NCI-H526 (cell line): ENCODE data around the gene CX3CL1.
A peak's percentile ranks its signal among the peaks of the same experiment; 100 is the strongest.
"Not testable (repeated sequence)": the region's sequence is repeated elsewhere in the genome, so short reads cannot be mapped to it uniquely, and the experiment has no call there.

Experiments
- DNase-seq, 2 experiments: peaks; one replicate each; lab custom pipeline; 2025; lab: John Stamatoyannopoulos, UW

CX3CL1 gene

GRCh38 chr16:57357330-57358085 is 14.8 kb upstream of the CX3CL1 start:
- DNase-seq, result no peak

- DNase-seq, result no peak
Measured at GRCh38 chr16:57358086-57358420, 14.2 kb upstream of the CX3CL1 start.

- DNase-seq, result no peak
Measured at GRCh38 chr16:57358527-57359095, 13.7 kb upstream of the CX3CL1 start, which contains the start of gene CCL22. TSS of gene CCL22 (plus strand) at chr16:57358783. CDS start at chr16:57358817, 34 bp downstream.

DNA sequence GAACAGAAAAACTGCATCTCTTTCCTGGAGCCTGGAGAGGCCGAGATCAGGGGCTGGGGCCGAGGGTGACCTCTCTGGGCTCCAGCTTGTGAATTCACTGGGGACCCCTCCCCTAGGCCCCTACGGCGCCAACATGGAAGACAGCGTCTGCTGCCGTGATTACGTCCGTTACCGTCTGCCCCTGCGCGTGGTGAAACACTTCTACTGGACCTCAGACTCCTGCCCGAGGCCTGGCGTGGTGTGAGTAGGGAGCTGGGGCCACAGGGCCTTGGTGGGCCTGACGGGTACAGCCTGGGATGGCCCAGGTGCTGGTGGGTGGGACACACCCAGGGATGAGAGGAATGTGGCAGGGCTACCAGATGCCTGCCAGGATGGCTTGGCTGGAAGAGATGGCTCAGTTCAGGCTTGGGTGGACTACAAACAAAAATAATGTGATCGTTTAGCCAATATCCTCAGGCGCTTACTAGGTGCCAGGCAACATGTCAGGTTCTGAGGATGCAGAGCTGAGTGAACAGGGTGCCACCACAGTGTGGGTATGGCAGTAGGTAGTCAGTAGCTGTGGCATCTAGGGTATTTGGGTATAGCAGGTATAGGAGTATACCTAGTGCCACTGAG is 11.9 kb upstream of the CX3CL1 start:
- DNase-seq, result no peak

- no peak for DNase-seq
Measured at GRCh38 chr16:57361404-57361803, 10.9 kb upstream of the CX3CL1 start.

DNA sequence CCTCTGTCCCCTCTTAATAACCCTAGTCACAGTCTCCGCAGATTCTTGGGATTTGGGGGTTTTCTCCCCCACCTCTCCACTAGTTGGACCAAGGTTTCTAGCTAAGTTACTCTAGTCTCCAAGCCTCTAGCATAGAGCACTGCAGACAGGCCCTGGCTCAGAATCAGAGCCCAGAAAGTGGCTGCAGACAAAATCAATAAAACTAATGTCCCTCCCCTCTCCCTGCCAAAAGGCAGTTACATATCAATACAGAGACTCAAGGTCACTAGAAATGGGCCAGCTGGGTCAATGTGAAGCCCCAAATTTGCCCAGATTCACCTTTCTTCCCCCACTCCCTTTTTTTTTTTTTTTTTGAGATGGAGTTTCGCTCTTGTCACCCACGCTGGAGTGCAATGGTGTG is 8.1 kb upstream of the CX3CL1 start:
- no peak for DNase-seq

DNA sequence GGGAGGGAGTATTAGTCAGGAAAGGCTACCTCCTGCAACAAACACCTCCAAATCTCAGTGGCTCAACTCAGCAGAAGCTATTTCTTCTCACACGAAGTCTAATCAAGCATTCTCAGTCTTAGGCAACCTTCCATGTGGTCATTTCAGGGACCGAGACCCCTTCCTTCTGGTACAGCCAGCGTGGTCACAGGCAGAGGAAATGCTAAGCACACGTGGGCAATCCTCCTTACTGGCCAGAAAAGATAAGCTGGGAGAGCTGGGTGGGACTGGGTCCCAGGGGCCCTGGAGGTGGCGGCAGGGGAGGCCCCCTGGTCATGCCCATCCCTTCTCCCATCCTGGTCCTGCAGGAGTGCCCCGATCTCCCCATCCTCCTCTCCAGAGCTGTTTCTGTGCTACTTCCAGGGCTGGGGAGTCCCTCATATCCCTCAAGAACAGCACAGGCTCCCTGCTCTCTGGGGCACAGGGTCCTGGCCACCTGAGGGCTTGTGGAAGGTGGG is 5.7 kb upstream of the CX3CL1 start:
- no peak for DNase-seq

DNA sequence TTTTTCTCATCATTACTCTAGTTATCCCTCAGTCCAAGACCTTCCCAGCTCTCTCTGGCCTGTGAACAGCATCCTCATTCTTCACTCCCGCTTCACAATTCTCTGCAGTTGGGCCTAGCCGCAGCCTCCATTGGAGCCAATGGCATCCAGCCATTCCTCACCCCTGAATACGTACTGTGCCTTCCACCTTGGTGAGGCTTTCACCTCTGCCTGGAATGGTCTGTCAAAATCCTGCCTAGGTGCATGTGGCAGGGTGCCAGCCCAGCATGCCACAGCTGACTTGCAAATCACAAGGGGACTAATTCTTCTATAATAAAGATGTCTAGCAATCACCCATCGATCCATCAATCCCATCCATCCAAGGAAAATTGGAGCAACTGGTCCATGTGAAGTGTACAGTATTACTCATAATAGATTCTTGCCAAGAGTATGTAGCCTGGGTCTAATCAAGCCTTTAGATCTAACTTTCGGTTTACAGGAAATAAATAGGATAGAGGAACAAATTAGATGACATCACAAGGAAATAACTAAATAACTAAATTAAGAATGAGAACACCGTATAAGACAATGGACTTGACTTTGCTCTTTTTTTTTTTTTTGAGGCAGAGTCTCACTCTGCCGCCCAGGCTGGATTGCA is 5.1 kb upstream of the CX3CL1 start:
- DNase-seq, result no peak

DNA sequence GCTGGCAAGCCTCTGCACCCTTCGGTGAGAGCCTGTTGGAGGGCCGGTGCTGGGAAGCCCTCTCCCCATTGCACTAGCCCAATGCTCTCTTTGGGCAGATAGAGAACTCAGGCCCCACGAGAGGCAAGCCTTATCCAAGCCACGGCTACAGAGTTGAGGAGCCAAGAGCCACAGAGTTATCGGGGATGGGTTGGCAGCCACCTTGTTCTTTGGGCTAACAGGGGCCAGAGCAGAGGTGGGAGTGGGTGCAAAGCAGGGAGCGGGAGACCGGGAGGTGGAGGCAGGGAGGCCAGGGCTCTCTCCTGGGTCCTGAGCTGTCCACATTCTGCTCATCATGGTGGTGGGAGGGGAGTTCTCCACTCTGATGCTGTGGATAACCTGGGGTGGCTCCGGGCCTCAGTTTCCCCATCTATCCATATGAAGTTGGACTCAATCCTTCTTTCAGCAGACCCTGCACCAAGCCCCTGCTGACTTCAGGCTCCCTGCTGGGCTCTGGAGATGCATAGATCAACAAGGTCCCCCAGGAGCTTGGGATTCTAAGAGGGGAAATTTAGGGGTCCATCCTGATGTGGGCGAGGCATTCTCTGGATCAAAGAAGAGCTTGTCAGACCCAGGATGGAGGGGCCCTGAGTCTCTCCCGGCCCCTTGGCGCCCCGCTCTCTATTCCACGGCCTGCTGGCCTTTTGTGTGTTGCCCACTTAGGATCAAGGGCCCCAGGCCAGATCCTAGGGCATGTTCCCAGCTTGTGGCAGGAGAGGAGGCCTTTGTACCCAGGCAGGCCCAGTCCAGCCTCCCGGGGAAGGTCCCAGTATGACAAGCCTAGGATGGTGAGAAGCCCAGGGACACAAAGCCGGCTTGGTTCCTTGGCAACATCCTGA is 557 bp upstream of the CX3CL1 start:
- DNase-seq, result no peak

DNA sequence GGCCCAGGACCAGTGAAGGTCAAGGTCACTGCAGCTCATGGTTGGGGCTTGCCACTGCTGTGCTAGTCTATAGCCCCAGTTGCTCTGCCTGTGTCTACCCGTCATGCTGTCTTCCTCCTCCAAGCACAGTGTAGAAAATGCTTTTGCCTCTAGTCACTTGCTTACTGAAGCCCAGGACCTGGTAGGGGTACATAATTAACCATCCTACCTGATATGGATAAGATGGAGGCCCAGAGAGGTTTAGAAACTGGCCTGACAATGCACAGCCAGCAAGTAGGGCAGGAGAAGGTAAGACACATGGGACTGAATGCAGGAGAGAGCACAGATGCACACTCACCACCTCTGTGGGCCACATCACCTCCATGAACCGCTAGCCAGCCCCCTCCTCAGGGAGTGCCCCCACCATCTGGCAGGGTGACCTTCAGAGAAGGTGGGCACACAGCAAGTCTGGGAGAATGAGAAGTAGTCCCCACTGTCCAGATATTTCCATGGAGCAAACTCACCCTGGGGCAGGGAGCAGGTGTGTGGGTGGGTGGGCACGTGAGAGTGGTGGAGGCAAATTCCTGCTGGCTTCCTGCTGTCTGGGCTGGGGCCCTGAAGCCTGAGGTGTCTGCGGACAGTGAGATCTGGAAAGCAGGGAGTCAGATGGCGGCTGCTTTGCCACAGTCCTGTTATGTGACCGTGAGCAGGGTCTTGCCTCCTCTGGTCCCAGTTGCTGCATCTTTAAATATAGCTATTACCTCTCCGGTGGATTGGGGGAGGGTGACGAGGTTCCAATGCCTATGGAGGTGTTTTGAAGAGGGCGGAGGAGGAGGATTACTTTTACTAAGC is 1.0 kb downstream of the CX3CL1 start:
- DNase-seq, result peak; percentile 30 to 57

DNA sequence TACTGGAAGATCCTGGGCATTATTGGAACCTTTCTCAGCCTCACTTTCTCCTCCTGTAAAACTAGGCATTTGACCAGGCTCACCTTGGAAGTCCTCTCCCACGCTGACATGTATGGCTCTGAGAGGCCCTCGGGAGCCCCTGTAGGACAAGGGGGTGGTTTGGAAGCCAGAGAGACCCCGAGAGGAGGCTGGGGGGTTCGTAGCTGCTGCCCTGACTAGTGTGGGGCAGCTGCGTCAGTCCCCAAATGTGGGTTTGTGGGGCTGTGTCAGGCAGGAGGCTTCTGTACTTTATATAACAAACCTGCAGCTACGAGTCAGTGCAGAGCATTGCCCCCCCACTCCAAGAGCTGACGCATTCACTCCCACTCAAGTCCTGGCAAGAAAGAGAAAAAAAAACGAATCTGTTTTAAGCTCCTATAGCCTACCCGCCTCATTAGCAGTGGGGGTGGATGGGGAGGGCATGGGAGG is 1.8 kb downstream of the CX3CL1 start:
- DNase-seq, result no peak

- DNase-seq, result not testable (repeated sequence)
Measured at GRCh38 chr16:57374925-57375465, 2.7 kb downstream of the CX3CL1 start.

- DNase-seq, result no peak
Measured at GRCh38 chr16:57376313-57376818, 4.1 kb downstream of the CX3CL1 start.

DNA sequence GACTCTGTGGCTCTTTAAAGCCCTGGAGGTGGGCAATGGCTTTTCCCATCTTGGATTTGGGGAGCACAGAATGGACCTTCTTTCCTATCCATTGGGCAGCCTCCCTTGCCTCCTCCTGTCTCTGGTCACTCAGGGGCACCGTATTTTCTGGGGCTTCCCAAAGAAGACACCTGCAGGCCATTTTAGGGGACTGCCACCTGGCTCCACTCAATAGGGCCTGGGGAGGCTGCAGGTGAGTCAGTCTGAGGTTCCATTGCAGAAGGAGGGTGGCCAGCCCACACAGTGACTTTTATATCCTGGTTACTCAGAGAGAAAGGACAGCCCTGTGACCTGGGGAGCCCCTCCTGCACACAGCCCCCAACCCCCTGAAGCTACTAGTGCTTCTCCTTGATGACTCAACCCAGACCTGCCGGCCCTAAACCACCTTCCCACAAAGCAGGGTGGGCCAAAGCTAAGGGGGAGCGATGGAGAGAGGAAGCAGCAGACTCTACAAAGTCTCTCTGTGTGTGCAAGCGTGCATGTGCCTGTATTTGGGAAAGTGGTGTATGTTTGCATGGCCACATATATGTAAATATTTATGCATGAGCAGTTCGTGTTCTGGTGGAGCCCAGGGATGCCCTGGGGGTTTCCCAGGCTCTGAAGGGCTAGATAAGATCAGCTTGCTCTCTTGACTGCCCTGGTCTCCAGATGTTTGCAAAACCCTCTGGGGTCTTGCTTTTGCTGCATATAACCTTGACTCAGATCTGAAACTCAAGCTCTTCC is 5.0 kb downstream of the CX3CL1 start:
- DNase-seq, result peak; percentile 84 to 85

DNA sequence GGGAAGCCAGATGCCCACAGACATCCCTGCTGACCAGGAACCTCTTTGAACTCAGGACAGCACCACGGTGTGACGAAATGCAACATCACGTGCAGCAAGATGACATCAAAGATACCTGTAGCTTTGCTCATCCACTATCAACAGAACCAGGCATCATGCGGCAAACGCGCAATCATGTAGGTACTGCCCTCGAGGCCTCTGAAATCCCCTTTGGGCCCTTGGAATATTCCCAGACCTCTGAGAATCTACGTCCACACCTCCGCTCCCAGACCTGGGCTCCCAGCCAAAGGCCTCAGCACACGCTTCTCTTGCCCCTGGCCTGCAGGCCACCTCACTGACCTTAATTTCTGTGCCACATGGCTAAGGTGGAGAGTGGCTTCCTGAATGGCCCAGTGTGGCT is 7.3 kb downstream of the CX3CL1 start:
- DNase-seq, result no peak

DNA sequence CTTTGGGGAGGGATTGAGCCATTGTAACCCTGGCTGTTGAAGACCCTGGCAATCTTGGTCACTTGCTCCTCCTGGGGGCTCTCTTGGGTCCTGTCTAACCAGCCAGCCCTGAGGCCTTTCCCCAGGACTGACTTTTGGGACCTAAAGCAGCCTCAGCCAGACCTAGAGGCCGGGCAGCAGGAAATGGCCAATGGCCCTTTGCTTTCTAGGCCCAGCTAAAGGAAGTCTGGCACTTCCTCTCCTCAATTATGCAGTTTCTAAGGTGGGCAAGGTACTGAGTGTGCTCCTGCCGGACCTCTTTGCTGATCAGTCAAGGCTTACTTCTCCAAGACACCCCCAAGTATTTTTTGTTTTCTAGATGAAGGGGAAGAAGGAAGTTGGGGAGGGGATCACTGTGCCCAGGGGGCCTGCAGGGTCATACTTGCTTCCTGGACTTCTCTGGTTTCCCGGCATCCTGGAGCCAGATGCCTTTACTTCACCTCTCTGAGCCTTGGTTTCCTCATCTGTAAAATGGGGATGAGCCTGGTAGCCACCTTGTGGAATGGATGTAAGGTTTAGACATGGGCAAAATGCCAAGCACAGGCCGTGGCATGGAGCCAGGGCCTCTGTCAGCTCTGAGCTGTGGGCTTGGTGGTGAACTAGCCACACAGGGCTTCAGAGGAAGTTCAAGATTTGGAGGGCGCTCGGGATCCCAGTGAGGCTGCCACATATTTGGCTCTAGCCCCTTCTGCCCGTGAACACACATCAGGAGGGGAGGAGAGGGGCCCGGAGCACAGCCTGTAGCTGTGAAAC is 8.6 kb downstream of the CX3CL1 start:
- DNase-seq, result no peak

GRCh38 chr16:57381791-57382534 is 9.7 kb downstream of the CX3CL1 start:
- DNase-seq, result no peak
